DMS79 treated with DMSO at 0.1 percent for 48 hours (cell line): ENCODE measurements around the gene LAMA2.

Source experiments
- DNase-seq: peaks from one replicate; lab custom pipeline; 2025; lab: John Stamatoyannopoulos, UW

The LAMA2 gene

DNA sequence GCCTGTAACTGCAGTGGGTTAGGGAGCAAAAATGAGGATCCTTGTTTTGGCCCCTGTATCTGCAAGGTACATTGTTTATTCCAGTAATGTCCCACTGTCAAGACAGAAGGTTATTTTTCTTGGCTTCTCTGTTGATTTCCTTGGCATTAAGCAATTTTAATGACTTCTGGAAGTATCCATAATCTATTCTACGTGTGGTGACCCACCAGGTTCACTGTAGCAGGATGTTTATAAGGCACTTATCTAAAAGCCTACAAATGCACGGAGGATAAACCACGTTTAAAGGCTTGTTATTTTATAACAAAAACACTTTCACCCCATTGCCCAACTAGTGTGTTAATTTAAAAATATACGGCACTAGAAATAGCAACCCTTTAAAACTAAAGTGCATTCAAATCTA, 294.9 kb downstream of the LAMA2 start:
- no peak for DNase-seq

DNA sequence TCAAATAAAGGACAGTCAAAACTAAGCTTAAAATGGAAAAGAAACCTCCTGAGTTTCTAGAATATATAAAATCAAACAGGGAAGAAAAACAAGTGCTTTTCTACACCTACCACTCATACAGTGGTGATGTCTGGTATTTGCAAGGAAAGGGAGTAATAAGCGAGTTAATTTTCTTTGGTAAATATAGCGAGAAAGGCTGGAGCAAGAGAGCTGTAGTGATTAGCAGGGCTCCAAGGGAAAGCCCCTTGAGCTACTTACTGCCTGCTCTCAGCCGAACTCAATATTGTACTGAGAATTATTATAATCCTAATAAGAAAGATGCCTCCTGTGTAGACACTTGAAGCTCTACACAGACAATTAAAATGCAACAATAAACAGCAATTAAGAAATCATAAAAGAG, 296.3 kb downstream of the LAMA2 start:
- DNase-seq, result no peak

DNA sequence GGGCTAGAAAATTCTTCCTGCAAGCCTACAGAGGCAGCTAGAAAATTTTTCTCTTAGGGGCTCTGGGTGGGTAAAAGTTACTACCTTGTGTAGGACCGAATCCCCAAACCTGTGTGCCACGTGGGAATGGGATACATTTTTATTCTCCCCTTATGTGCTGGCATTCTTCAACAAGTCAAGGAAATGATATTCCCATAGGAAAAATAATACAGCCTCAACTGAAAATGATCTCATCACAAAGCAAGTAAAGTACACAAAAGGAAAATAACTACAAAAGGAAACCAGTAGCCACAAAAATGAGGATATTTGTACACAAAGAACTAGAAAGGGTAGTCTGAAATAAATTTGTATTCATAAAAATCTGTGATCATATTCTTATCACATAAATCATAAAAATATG, 298.1 kb downstream of the LAMA2 start:
- DNase-seq, result no peak

DNA sequence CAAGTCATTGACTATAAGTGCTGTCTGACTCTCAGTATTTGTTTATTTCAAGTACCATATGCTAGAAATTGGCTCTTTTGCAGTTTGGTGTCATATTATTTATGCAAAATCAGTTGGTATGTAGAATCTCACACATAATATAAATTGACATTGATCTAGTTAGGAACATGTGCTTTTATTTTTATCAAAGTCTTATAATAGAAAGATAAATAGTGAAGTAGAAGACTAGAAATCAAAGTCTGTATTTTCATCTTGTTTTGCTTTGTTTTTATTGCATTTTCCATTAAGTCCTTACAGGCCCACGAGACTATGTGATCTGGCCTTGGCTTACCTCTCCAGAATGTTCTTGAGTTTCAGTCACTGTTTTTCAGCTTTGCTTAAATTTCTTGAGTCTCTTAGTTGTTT, 300.3 kb downstream of the LAMA2 start:
- DNase-seq, result no peak

DNA sequence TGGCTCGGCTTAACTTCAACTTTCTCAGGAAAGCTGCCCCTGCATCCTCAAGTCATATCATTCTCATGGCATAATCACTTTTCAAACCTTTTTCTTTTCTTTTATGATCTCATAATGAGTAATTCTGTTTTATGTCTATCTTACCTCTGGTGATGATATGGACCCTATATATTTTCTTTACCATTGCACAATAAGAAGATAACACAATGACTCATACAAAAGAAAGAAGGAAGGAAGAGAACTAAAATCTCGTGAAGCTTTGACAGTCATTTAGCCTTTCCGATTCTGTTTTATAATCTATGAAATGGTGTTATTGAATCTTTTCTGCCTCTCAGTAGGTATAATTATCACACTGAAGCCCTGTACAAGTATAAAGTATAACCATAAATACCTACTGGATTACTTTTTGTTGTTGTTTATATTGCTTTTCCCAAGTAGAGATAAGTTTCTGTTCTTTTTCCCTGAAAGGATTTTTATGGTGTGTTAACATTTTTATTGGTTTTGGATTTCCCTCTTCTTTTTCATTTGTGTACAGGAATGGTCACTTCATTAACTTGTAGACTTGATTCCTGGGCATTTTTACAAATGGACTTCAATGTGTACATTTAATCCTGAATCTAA, 300.9 kb downstream of the LAMA2 start:
- no peak for DNase-seq

DNA sequence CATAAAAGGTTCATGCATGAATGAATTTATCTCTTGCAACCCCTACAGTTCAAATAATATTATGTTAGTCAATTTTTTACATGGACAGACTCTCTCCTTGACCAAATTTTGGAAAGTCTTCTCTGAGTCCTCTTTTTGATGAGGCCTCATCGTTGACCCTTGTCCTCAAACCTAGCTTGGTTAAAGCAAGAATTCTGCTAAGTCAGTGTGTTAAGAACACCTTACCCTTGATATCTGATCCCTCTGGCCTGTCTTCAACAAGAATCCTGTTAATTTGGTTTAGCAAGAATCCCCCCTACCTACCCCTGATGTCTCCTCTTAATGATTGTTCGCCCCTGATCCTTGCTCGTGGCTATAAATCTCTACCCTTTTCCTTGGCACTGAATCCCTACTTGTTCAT, 301.4 kb downstream of the LAMA2 start:
- no peak for DNase-seq

DNA sequence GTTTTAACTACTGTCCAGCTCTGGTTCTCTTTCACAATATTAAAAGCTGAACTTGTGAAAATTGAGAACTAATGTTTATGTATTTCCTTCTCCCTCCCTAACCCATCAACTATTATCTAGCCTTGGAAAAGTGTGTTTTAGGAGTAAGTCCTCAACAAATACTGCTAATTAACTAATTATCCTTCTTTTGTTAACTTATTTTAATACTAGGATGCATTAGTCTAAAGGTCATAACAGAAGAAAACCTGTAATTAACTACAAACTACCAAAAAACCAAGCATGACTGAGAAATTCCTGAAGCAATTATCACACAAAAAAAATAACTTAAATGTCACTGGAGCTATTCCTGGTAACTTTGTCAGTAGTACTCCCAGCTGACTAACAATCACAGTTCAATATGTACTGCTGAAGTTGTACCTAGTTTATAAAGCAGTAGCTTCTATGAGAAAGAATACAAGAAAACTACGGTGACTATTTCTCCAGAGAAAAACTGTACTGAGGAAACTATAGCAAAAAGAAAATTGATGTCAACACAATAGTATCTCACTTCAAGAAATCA, 301.9 kb downstream of the LAMA2 start:
- DNase-seq, result no peak

DNA sequence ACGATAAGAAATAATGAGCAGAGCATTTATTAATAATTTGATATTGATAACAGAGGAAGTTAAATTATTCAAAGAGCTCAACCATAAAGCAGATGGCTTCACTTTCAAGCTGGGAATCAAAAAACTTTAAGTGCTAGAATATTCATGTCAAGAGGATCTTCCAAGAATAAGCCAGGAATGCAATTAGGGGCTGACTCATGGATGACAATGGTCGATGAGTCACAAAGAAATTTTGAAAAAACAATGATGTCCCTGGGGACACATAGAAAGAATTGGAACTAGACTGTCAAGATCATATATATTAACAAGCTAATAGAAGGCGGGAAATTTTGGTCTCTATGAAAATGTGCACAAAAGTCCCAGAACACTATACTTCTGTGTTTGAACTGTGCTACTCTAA, 304.1 kb downstream of the LAMA2 start:
- no peak for DNase-seq

DNA sequence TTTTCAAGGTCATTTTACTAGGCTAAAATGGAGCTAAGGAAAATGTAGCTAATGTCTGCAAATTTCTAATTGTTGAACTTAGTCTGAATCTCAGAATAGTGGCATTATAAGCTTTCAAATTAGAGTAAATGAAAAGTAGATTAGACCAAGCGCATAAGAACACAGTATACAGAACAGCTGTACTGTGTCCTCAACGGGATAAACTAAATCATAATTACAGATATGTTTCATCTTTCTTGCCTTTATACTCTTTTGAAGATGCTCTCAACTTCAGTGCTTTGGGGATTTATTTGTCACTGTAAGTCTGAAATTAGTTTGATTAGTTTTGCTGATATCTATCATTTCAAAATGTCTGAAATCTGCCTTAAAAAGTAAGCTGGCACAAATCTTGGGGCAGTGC, 305.4 kb downstream of the LAMA2 start:
- no peak for DNase-seq

DNA sequence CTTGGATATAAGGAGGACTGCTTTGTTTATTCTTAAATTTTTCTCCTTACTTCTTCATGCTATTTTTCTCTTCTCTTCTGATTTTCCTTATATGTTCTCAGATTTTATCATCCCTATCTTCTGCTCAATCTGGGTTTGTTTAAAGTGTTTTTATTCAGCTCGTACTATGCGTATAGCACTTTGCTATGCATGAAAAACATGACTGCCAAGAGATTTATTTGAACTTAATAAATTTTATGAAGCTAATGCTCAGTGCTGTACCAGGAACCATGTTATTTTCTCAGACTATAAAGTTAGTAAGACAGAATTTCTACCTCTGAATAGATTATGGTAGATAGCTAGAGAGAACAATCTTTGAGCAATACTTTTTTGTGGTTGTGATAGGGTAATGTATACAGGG, 305.9 kb downstream of the LAMA2 start:
- DNase-seq, result no peak

DNA sequence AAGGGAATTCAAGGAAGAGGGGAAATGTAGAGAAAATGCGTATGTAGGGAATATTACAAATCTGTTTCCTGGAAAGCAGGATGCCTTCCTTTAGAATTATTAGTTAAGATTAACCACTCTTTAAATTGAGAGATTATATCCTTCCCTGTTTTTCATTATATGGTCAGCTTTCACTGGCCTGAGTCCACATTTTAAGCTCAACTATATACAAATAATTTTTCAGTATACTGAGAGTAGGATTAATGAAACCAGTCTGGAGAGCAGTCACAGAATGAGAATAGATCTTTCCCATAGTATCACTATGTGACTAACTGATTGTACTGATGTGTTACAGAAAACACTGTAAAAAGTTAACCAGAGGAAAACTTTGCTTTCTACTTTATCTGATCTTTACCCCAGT, 306.3 kb downstream of the LAMA2 start:
- DNase-seq, result no peak

DNA sequence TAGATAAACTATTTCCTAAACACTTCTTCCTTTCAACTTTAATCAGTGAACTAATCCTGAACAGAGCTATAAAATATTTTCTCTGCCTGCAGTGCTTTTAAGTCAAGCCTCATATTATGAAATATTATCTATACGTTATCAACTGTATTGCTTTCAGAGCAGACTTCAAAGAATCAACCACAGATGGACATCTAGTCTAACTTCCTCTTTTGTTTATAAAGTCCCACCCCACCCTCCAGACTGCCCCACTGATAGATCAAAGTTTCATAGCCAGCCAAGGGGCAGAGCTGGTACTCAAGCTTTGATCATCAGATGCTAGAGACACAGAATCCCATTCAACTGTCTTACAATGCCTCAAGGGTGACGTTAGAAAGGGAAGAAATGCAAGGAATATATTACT, 308.3 kb downstream of the LAMA2 start:
- no peak for DNase-seq

DNA sequence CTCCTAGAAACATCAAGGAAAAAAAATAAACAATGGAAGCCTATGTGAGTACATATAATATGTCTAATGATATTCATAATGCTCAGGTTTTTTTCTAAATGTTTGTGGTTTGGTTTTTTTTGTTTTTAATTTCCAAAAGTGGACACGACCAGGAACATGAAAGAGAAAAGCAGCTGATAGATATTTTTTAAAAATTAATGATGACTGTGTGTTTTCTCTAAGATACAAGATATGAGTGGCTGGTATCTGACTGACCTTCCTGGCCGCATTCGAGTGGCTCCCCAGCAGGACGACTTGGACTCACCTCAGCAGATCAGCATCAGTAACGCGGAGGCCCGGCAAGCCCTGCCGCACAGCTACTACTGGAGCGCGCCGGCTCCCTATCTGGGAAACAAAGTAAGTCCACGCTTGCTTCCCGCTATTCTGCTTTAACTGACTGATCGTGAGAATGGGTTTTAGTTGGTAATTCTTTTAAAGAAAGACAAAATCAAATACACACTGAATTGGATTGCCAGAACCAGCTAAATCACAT, 309.6 kb downstream of the LAMA2 start:
- no peak for DNase-seq

DNA sequence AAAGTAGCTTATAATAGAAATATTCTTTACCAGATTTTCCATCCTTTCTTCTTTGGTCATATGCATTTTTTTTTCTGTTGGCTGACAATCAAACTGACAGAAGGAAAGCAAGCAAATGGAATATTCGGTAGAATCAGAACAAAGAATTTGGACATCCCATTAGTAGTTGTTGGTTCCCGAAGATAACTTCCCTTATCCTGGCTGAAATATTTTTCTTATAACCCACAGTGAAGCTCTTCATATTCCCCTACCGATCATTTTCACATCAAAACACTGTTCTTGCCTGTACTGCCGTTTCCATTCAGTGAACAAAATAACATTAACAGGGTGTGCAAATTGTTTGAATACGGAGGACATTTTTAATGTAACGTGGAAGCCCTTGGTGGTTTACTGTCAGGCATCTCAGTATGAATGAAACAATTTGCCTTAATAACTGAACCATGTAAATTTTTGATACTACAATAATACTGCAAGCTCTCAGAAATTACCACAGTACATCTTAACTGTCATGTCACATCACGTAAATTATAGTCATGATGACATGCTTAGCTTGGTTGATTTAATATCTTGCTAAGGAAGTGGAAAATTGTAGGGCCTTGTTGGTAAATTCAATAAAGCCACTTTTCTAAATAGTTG, 311.5 kb downstream of the LAMA2 start:
- no peak for DNase-seq

DNA sequence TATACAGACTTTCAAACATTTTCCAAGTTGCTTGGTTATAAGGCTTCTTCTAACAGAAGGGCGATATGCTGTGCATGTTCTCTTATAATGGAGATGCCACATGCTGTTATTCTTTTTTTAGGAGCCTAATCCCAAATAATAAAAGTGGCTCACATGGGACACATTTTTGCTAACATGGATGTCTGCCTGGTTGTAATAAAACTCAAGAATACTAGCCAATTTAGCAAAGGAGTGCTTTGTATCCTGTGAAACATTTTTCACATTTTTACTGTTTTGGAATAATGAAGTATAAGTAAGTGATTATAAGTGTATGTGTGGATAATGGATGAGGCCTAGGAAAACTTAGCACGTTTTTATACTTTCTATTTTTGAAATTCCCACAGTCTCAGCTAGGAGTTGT, 312.2 kb downstream of the LAMA2 start:
- no peak for DNase-seq

DNA sequence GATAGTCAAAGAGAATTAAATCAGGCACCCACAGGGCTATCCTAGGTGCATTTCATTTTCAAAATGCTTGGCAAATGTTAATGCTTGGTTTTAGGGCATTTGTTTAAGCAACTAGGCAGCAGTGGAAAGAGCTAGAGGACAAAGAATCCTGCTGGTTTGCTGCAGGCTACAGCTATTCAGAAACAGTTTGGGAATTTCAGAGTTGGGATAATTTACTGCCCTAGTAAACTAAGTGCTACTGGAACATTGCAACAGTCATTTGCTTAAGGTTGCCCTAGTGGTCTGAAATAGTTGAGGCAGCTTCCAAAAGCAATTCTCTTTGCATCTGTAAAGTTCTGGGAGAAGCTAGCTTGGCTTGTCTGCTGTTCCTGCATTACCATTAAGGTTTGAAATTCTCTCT, 312.7 kb downstream of the LAMA2 start:
- DNase-seq, result no peak

DNA sequence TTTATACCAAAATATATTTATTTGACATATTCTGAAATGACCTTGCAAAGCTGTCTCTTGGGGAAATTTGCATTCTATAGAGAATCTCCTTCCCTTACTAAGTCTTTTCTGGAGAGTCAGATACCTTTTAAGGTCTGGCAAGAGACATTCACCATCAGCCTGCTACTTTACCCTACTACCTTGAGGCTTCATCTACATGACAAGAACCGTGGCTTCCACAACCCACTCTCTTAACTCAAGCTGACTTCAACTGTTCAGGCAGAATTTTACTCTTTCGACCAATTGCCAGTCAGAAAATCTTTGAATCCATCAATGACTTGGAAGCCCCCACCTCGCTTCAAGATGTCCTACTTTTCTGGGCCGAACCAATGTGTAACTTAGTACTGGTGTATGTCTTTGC, 314.2 kb downstream of the LAMA2 start:
- DNase-seq, result no peak

DNA sequence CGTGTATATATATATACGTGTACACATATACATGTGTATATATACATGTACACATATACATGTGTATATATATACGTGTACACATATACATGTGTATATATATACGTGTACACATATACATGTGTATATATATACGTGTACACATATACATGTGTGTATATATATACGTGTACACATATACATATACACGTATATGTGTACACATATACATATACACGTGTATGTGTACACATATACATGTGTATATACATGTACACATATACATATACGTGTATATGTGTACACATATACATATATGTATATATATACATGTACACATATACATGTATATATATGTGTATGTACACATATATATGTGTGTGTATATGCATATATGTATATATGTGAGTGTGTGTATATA, 317.2 kb downstream of the LAMA2 start:
- DNase-seq, result no peak

DNA sequence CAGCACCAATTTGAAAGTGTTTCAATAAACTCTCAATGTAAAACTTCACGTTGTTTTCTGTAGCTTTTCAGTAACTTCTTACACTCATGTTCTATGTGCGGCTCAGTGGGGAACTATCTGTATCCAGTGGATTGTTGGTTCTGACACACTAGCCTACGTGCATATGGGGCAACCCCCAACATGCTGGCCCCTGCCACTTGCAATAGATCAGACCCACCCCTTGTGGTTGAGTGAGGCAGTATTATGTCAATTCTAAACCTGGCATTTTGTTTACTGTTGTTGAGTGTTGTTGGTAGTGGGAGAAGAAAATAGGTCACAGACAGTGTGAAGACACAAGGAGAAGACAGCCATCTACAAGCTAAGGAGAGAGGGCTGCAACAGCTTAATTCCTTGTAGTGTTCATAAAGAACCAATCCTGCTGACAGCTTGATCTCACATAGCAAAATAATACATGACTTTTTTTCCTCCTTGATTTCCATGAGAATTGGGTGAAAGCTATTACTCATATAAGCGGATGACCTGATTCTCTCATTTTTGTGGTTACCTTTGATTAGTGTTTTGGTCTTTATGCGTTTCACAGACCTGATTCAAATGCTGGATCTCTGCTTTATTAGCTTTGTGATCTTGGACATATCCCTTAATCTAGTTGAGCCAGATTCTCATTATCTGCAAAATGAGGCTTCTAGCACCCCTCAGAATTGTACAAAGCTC, 320.4 kb downstream of the LAMA2 start:
- DNase-seq, result no peak

DNA sequence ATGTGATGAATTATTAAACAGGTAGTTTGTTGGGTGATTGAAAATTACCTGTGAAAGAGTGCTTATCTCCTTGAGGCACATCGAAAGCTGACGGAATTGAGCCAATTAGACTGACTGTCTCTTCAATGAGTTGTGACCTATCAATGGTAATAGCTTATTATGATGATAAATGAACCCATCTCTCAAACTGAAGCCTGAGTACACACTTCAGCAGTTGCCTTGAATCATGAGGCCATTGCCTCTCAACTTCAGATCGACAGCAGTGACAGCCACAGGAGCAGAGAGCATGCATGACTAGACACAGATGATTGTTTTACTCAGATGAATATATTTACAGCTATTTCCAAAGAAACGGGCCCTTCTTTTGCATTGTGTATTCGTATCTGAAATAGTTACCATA, 323.9 kb downstream of the LAMA2 start:
- DNase-seq, result no peak

DNA sequence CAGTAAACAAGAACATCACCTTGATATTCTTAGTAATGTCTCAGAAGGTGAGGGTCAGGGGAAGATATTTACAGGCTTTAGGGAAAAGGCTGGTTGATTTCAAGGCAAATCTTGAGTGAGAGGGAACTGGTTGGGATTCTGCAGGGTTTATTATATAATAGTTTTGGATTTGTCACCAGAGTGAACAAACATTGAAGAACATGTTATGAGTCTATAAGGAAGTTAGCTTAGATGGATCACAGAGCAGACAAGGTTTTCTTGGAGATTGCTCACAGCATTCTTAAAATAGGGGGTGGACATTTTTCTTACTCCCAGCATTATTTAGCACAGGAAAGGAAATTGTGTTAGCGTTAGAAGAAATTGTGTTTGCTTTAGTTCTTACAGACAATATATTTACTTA, 324.9 kb downstream of the LAMA2 start:
- no peak for DNase-seq

DNA sequence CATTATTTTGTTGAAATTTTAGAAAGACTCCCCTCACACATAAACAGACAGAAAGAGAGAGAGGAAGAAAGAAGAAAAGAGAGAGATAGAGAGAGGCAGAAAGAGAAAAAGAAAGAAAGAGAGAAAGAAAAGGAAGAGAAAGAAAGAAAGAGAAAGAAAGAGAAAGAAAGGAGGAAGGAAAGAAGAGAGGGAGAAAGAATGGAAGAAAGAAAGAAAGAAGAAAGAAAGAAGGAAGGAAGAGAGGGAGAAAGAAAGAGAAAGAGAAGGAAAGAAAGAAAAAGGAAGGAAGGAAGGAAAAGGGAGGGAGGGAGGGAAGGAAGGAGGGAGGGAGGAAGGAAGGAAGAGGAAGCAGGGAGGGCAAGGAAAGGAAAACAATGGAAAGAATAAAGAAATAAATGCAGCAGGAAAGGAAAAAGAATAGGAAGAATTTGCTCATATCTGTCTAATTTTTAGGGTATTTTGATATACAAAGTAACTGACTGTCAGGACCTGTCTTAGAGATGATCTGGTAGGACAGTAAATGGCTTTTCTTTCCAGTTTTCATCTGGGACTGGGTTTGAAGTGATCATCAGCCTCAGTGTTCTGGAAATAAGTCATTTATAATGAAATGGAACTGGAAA, 325.6 kb downstream of the LAMA2 start:
- no peak for DNase-seq

DNA sequence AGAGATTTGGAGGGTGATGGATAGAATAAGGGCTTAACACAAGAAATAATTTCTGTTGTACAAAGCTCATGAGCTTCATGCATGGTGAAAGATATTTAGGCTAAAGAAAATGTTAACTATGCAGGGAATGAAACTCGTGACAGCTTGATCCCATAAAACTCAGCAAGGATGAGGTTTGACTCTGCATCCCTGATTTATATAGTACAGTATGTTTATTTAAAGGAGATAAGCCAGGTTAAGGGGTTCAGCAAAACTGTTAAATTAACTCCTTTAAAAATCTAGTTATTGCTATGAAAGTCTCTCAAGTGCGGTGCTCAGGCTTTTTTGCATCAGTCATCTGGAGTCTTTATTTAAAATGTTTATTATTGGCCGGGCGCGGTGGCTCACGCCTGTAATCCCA, 326.4 kb downstream of the LAMA2 start:
- no peak for DNase-seq
